ENCODE results near the gene STAG1.

STAG1 gene

DNA sequence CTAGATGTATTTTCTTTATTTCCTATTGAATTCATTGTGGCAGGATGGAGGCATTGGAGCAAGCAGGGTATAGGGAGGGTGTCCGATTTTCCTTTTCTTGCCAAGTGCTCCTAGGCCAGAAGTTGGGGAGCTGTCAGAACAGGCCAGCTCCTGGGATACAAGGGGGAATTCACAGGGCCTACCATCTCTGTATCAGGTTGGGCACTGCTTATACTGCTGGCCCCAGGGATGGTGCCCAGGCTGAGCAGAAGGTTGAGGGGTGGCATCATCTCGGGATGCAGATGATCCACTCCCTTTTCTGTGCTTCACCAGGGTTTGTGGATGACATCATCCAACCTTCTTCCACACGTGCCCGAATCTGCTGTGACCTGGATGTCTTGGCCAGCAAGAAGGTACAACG, 422.6 kb downstream of the STAG1 start:
- TF ChIP-seq, protein P1, sequence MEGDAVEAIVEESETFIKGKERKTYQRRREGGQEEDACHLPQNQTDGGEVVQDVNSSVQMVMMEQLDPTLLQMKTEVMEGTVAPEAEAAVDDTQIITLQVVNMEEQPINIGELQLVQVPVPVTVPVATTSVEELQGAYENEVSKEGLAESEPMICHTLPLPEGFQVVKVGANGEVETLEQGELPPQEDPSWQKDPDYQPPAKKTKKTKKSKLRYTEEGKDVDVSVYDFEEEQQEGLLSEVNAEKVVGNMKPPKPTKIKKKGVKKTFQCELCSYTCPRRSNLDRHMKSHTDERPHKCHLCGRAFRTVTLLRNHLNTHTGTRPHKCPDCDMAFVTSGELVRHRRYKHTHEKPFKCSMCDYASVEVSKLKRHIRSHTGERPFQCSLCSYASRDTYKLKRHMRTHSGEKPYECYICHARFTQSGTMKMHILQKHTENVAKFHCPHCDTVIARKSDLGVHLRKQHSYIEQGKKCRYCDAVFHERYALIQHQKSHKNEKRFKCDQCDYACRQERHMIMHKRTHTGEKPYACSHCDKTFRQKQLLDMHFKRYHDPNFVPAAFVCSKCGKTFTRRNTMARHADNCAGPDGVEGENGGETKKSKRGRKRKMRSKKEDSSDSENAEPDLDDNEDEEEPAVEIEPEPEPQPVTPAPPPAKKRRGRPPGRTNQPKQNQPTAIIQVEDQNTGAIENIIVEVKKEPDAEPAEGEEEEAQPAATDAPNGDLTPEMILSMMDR (IDR thresholded peaks at IDR 0.05; ENCODE audit: low read depth, low read length), result no peak
- no peaks in the 10 kb centered on the region for H3K9me3 ChIP-seq (ENCODE audit: severe bottlenecking)
- H3K27me3 ChIP-seq (ENCODE audit: insufficient read depth, low read depth, severe bottlenecking), result no peaks in the 10 kb centered on the region
- DNase-seq, result no peak
- no peak overlapping the region for H3K4me3 ChIP-seq (ENCODE audit: low read depth, low read length)
- peaks cover 50% of the 10 kb centered on the region for H3K36me3 ChIP-seq
- H3K27ac ChIP-seq, result no peak overlapping the region

DNA sequence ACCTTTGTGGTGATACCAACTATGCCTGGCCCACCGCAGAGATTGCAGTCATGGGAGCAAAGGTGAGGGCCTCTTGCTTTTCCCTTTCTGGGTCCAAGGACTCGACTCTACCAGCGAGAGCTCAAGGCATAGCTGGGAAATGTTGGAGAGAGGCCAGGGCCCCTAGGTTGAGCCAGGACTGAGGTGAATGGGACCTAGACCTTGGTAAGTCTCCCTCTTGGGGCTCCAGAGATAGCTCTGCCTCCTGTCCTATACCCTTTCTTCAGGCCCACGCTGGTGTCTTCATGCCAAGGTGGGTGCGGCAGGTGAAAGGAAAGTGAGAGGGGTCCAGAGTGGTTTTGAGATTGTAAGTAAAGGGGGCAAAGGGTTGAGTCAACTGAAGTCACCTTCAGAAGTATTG, 424.5 kb downstream of the STAG1 start:
- DNase-seq, result no peak
- Histone ChIP-seq H3K27me3 (ENCODE audit: insufficient read depth, low read depth, severe bottlenecking) (no peaks in the 10 kb centered on the region), H3K27ac (no peak overlapping the region), H3K36me3 (peaks cover 37% of the 10 kb centered on the region), H3K9me3 (ENCODE audit: severe bottlenecking) (no peaks in the 10 kb centered on the region), H3K4me3 (ENCODE audit: low read depth, low read length) (no peak overlapping the region)
- TF ChIP-seq, protein P1 (IDR thresholded peaks at IDR 0.05; ENCODE audit: low read depth, low read length), result no peak

DNA sequence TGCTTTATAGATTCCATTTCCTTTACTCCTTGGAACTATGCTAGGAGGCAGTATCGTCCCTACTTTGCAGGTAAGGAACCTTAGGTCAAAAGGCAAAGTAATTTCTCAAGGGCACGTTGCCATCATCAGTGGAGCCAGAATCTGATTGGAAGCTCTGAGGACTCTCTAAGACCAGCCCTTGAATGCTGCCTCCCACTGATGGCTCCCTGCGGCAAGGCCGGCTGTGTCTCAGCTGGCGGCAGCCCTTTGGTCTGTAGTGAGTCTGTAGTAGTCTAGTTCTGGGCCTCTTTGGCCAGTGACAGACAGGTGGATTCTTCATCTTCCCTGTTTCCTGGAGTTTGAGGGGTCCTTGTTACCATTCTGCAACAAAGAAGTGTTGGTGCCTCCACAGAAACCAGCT, 425.9 kb downstream of the STAG1 start:
- Histone ChIP-seq H3K4me3 (ENCODE audit: low read depth, low read length) (no peak overlapping the region), H3K27ac (no peak overlapping the region), H3K36me3 (peaks cover 34% of the 10 kb centered on the region), H3K9me3 (ENCODE audit: severe bottlenecking) (no peaks in the 10 kb centered on the region), H3K27me3 (ENCODE audit: insufficient read depth, low read depth, severe bottlenecking) (no peaks in the 10 kb centered on the region)
- no peak for DNase-seq
- TF ChIP-seq, protein P1 (IDR thresholded peaks at IDR 0.05; ENCODE audit: low read depth, low read length), result no peak

DNA sequence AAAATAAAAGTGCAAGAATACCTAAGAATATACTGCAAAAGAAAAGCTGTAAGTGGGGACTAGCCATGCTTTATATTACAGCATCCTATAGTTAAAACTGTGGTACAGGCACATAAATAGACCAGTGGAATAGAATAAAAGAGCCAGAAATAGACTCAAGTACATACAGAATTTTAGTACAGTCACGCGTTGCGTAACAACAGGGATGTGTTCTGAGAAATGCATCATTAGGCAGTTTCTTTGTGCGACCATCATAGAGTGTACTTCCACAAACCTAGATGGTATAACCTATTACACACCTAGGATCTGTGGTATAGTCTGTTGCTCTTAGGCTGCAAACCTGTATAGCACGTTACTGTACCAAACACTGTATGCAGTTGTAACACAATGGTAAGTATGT, 440.2 kb downstream of the STAG1 start:
- Histone ChIP-seq H3K27me3 (ENCODE audit: insufficient read depth, low read depth, severe bottlenecking) (no peaks in the 10 kb centered on the region), H3K4me3 (ENCODE audit: low read depth, low read length) (no peak overlapping the region), H3K36me3 (no peaks in the 10 kb centered on the region), H3K9me3 (ENCODE audit: severe bottlenecking) (no peaks in the 10 kb centered on the region), H3K27ac (no peak overlapping the region)
- TF ChIP-seq, protein P1 (IDR thresholded peaks at IDR 0.05; ENCODE audit: low read depth, low read length), result no peak
- no peak for DNase-seq

DNA sequence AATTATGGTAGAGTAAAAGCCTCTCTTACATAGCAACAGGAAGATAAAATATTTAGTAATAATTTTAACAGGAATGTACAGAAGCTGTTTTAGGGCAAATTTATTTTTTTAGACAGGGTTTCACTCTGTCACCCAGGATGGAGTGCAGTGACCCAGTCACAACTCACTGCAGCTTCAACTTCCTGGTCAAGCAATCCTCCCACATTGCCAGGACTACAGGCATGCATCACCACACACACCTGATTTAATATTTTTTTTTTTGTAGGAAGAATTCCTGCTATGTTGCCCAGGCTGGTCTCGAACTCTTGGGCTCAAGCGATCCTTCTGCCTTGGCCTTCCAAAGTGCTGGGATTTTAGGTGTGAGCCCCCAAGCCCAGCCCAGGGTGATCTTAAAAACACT, 440.9 kb downstream of the STAG1 start:
- no peak for DNase-seq
- TF ChIP-seq, protein P1 (IDR thresholded peaks at IDR 0.05; ENCODE audit: low read depth, low read length), result no peak
- no peak overlapping the region for H3K4me3 ChIP-seq (ENCODE audit: low read depth, low read length)
- no peaks in the 10 kb centered on the region for H3K27me3 ChIP-seq (ENCODE audit: insufficient read depth, low read depth, severe bottlenecking)
- no peaks in the 10 kb centered on the region for H3K9me3 ChIP-seq (ENCODE audit: severe bottlenecking)
- H3K36me3 ChIP-seq, result no peaks in the 10 kb centered on the region
- no peak overlapping the region for H3K27ac ChIP-seq

DNA sequence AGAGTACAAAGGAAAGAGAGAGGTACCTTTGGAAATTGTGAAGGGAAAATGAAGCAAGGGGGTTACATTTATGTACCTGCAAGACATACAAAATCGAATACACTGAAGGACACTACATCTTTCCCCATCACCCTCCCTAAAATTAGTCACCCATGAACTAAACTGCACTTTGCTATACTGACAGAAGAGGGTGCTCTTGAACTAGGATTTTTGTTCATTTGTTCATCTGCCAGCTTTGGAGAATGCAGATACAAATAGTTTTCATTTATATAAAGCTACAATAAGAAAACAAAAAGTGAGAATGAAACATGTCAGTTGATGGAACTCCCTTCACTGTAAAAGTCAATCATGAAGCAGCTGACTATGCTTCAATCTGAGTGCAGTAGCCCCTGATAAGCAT, 446.3 kb downstream of the STAG1 start:
- no peak overlapping the region for H3K27ac ChIP-seq
- no peaks in the 10 kb centered on the region; the same call in 1 of the 2 replicates for H3K36me3 ChIP-seq
- H3K9me3 ChIP-seq (ENCODE audit: severe bottlenecking), result no peaks in the 10 kb centered on the region
- no peaks in the 10 kb centered on the region for H3K27me3 ChIP-seq (ENCODE audit: insufficient read depth, low read depth, severe bottlenecking)
- H3K4me3 ChIP-seq (ENCODE audit: low read depth, low read length), result no peak overlapping the region
- TF ChIP-seq, protein P1 (IDR thresholded peaks at IDR 0.05; ENCODE audit: low read depth, low read length), result peak; percentile 40; the same call in 1 of the 2 replicates
- DNase-seq, result no peak
